Mucosa of descending colon (tissue), 3 donors: ENCODE results near the gene CCL26. TPM values are rescaled to one million over a fixed set of nuclear protein-coding genes. Genes with fewer than 3 reads are reported as not detected.

Experiments used
- ATAC-seq: fragments of 200-7000 bp; cut with Tn5 transposase; one replicate; pipeline ENCODE4 v1.9.1; 2020; ENCODE audit warnings: mild to moderate bottlenecking, moderate library complexity
- DNase-seq, 3 donors: peaks; one replicate each; pipeline ENCODE4 v3.0.0-alpha.2; 2020
- H3K36me3 ChIP-seq: fragments of 200-600 bp; one replicate; pipeline ENCODE4 v1.8.0; 2021; ENCODE audit warnings: low read depth, mild to moderate bottlenecking
- H3K4me1 ChIP-seq: fragments of 200-600 bp; one replicate; pipeline ENCODE4 v1.8.0; 2021; ENCODE audit warnings: low read depth, mild to moderate bottlenecking
- H3K4me3 ChIP-seq: fragments of 200-600 bp; one replicate; pipeline ENCODE4 v1.8.0; 2021; ENCODE audit warnings: mild to moderate bottlenecking
- H3K9me3 ChIP-seq: fragments of 200-600 bp; one replicate; pipeline ENCODE4 v1.8.0; 2021; ENCODE audit warnings: mild to moderate bottlenecking
- intact Hi-C, 2 donors: fragments of 100-400 bp; cut with DNase I in 1 of 2; cut with micrococcal nuclease in 1 of 2; formaldehyde crosslinking; loops; one replicate each; pipeline versions ENCODE4 v1.11.0 to v1.11.1; 2022; cut with DNase I, micrococcal nuclease
- long read RNA-seq, 2 donors: library from polyadenylated mRNA; unstranded; transcript quantifications; one replicate each; pipeline ENCODE4 v2.0.0, GENCODE V29; 2019 to 2021
- total RNA-seq, 3 donors: library from RNA; stranded (reverse); fragmentation: NEBNext Ultra II Directional in 2 of 3; extraction: Animal tissue kit (Norgen Biotek cat#: 25700) in 2 of 3; gene quantifications; one replicate each; pipeline versions ENCODE4 v1.2.1 to v1.2.4, GENCODE V29; 2021 to 2023
- TF ChIP-seq, protein P1 (sequence below): fragments of 200-600 bp; IDR thresholded peaks from one replicate; pipeline ENCODE4 v1.8.0; 2022; ENCODE audit warnings: antibody characterized with exemption, mild to moderate bottlenecking
- donor health status: DM: no; HTN: no; CAD: no; lungs with moderate emphysema.
- donor health status: DM: no; HTN: no; CAD: no.
- donor health status: DM: no; HTN: yes; CAD: no.

Gene CCL26, protein sequence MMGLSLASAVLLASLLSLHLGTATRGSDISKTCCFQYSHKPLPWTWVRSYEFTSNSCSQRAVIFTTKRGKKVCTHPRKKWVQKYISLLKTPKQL
- 1 to 10 TPM in 1 of 3 donors, under 1 TPM in 1, not detected in 1; 0.84 to 1.1 TPM for total RNA-seq
- long read RNA-seq, donor 1, partial matches to known transcripts: 0 of 1 reads
- long read RNA-seq, donor 1, other reads (novel, unspliced or antisense): 0 of 1 reads
- long read RNA-seq, donor 2: 0 reads

DNA sequence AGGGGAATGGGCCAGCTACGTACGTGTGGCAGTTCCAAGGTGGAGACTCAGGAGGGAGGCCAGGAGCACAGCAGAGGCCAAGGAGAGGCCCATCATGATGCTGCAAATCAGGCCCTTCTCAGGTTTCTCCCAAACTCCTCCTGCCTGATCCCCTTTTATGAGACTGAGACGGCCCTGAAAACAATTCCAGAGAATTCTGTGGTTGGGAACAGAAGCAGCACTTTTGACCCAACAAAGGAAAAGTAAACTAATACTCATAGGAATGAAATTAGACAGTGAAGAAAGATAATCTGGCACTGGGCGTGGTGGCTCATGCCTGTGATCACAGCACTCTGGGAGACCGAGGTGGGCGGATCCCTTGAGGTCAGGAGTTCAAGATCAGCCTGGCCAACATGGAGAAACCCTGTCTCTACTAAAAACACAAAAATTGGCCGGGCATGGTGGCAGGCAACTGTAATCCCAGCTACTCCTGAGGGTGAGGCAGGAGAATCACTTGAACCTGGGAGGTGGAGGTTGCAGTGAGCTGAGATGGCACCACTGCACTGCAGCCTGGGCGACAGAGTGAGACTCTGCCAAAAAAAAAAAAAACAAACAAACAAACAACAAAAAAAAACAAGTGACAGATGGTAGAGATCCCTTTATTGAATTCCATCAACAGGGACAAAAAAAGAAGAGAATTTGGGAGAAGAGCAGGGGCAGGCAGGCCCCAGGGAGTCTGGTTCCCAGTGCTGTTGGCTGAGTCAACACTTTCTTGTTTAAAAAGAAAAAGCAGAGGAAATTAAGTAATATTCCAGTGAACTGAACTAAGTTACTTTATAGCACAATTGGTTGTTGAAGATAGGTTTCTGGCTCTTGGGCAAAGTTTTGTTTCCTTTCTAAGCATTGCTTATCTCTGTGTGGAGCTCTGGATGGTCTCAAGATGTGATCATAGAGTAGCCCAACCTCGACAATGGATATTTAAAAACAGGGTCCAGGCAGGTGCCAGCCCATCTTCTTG lies at the start of gene CCL26:
TSS of gene CCL26 (minus strand) at position 131 of the 997 bp plus-strand sequence. CDS start at position 96, 35 bp downstream.
- peaks cover 4% of the 10 kb centered on the region for H3K4me1 ChIP-seq
- no peaks in the 10 kb centered on the region for H3K36me3 ChIP-seq
- peak; percentile 54 for ATAC-seq
- DNase-seq: peak in 1 of 3 donors; percentile 38
- H3K9me3 ChIP-seq: no peaks in the 10 kb centered on the region
- TF ChIP-seq, protein P1, sequence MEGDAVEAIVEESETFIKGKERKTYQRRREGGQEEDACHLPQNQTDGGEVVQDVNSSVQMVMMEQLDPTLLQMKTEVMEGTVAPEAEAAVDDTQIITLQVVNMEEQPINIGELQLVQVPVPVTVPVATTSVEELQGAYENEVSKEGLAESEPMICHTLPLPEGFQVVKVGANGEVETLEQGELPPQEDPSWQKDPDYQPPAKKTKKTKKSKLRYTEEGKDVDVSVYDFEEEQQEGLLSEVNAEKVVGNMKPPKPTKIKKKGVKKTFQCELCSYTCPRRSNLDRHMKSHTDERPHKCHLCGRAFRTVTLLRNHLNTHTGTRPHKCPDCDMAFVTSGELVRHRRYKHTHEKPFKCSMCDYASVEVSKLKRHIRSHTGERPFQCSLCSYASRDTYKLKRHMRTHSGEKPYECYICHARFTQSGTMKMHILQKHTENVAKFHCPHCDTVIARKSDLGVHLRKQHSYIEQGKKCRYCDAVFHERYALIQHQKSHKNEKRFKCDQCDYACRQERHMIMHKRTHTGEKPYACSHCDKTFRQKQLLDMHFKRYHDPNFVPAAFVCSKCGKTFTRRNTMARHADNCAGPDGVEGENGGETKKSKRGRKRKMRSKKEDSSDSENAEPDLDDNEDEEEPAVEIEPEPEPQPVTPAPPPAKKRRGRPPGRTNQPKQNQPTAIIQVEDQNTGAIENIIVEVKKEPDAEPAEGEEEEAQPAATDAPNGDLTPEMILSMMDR: no peak
- intact Hi-C loops: no loop called here
- H3K4me3 ChIP-seq: no peak within 1 kb of the TSS

DNA sequence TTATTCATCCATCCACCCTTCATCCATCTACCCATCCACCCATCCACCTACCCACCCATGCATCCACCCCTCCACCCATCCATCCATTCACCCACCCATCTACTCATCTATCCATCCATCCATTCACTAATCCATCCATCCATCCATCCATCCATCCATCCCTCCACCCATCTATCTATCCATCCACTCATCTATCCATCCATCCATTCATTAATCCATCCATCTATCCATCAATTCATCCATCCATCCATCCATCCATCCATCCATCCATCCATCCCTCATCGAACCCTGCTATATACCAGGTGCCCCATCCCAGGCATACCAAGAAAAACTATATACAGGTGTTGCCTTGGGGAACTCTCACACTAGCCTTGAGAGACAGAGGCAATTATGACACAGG lies 48.7 kb upstream of the CCL26 start:
- ATAC-seq (no peak), DNase-seq (no peak)
- no peak overlapping the region for H3K4me3 ChIP-seq
- no peaks in the 10 kb centered on the region for H3K9me3 ChIP-seq
- no peaks in the 10 kb centered on the region for H3K4me1 ChIP-seq
- intact Hi-C loops: no loop called here
- no peaks in the 10 kb centered on the region for H3K36me3 ChIP-seq
- TF ChIP-seq, protein P1: no peak

DNA sequence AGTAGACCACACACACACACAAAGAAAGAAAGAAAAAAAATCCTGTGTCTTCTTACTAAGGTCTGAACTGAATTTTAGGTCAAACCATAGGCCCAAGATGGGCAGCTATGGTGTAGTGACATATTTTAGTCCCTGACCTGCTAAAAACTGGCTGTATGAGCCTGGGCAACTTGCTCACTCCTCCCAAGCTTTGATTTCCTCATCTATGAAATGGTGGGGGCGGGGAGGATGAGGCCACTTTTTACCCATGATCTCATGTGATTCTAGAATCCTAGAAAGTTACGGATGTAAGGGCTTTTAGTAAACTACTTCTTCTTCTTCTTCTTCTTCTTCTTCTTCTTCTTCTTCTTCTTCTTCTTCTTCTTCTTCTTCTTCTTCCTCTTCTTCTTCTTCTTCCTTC lies 47.7 kb upstream of the CCL26 start:
- peak in 1 of 3 donors; percentile 35 for DNase-seq
- ATAC-seq: no peak
- intact Hi-C loops: no loop called here
- H3K4me3 ChIP-seq: no peak overlapping the region
- H3K36me3 ChIP-seq: no peaks in the 10 kb centered on the region
- H3K9me3 ChIP-seq: no peaks in the 10 kb centered on the region
- H3K4me1 ChIP-seq: no peaks in the 10 kb centered on the region
- TF ChIP-seq, protein P1: no peak

DNA sequence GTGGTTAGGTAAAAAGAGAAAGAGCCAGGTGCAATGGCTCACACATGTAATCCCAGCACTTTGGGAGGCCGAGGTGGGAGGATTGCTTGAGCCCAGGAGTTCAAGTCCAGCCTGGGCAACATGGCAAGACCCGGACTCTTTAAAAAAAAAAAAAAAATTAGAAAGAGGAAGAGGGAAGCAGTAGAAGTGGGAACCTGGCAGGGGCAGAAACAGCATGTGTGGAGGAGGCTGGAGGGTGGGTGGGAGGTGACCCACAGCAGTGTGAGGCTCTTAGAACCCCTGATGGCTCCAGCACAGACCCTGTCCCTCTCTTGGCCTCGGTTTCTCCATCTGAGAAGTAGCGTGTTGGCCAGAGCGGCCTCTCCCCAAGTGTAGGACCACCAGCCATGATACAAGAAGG lies 46.5 kb upstream of the CCL26 start:
- ATAC-seq (no peak), DNase-seq (no peak)
- no peaks in the 10 kb centered on the region for H3K4me1 ChIP-seq
- no peaks in the 10 kb centered on the region for H3K9me3 ChIP-seq
- intact Hi-C loops: no loop called here
- no peaks in the 10 kb centered on the region for H3K36me3 ChIP-seq
- TF ChIP-seq, protein P1: no peak
- no peak overlapping the region for H3K4me3 ChIP-seq

DNA sequence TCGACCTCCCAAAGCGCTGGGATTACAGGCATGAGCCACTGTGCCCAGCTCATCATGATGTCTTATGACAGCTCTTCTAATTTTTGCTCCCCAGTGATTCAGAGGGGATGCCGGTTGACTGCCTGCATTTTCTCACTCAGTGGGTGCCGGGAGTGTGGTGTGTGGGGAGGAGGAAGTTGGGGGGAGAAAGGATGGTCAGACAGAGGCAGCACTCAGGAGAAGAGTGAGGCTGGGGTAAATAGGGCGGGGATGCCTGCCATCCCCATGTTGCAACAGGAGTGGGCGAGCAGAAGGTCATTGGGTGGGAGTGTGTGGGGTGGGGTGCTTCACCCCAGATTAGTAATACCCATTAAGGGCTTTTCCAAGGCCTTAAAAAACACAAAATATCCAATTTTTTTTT lies 45.1 kb upstream of the CCL26 start:
- intact Hi-C loops: no loop called here
- no peaks in the 10 kb centered on the region for H3K9me3 ChIP-seq
- no peaks in the 10 kb centered on the region for H3K4me1 ChIP-seq
- no peak overlapping the region for H3K4me3 ChIP-seq
- no peaks in the 10 kb centered on the region for H3K36me3 ChIP-seq
- DNase-seq: no peak
- TF ChIP-seq, protein P1: no peak
- ATAC-seq: no peak
